Stomach (tissue), 9 donors: ENCODE measurements around the gene ISL2. TPM values are rescaled to one million over a fixed set of nuclear protein-coding genes. Genes with fewer than 3 reads are reported as not detected.

Source experiments
- DNase-seq, 2 donors: peaks; one replicate each; pipeline versions ENCODE4 v3.0.0 to v3.0.0-alpha.2; 2013 to 2019
- H3K27ac ChIP-seq, 5 donors: fragments of 200-600 bp in 4 of 5; sonication (generic) in 4 of 5; one replicate each; pipeline ENCODE4 v1.5.1; 2013 to 2019; ENCODE audit warnings: mild to moderate bottlenecking in 1 of 5, moderate library complexity in 1 of 5
- H3K27me3 ChIP-seq, 3 donors: fragments of 200-600 bp; sonication (generic); one replicate each; pipeline ENCODE4 v1.5.1; 2017 to 2019; ENCODE audit warnings: mixed run types in 1 of 3
- H3K36me3 ChIP-seq, 4 donors: fragments of 200-600 bp; sonication (generic); 1 replicate in 3 of 4; 2 replicates in 1 of 4; pipeline ENCODE4 v1.5.1; 2016 to 2019
- H3K4me1 ChIP-seq, 4 donors: fragments of 200-600 bp; sonication (generic); one replicate each; pipeline ENCODE4 v1.5.1; 2016 to 2019
- H3K4me3 ChIP-seq, 4 donors: fragments of 200-600 bp; sonication (generic) in 3 of 4; one replicate each; pipeline ENCODE4 v1.5.1; 2016 to 2019; ENCODE audit warnings: mild to moderate bottlenecking in 1 of 4
- H3K9me3 ChIP-seq, 4 donors: fragments of 200-600 bp; sonication (generic); one replicate each; pipeline ENCODE4 v1.5.1; 2016 to 2019
- EP300 ChIP-seq: sonication (generic); formaldehyde crosslinking; IDR thresholded peaks from one replicate; pipeline ENCODE4 v1.6.1; 2017; ENCODE audit warnings: antibody characterized with exemption
- POLR2A ChIP-seq, 4 donors: fragments of 450-650 bp; IDR thresholded peaks; one replicate each; pipeline ENCODE4 v1.6.1; 2016; ENCODE audit warnings: antibody characterized with exemption in 4 of 4, control low read depth in 2 of 4, mild to moderate bottlenecking in 1 of 4, moderate library complexity in 1 of 4
- POLR2AphosphoS5 ChIP-seq, 3 donors: sonication (generic); formaldehyde crosslinking; IDR thresholded peaks; one replicate each; pipeline ENCODE4 v1.6.1; 2016; ENCODE audit warnings: antibody characterized with exemption in 3 of 3
- WGBS, 5 donors: extraction: QIAGEN DNeasy Blood & Tissue Kit in 3 of 5; methylation state at CpG; one replicate each; pipeline versions ENCODE4 v1.1.5 to v1.1.7; 2013 to 2018; 5-methylcytosine and 5-hydroxymethylcytosine counted together
- intact Hi-C: fragments of 100-400 bp; cut with DNase I; formaldehyde crosslinking; loops from one replicate; pipeline ENCODE4 v1.15.1; 2023; ENCODE audit warnings: low total_unique reads
- polyA plus RNA-seq, 3 donors: library from polyadenylated mRNA; stranded (reverse); fragments of 200-250 nt; gene quantifications; one replicate each; pipeline ENCODE4 v1.2.3, GENCODE V29; 2013
- total RNA-seq, 5 donors: library from RNA; depleted of rRNA; stranded (reverse); fragments of >200 nt; gene quantifications; one replicate each; pipeline versions ENCODE4 v1.1.0 to v1.2.3, GENCODE V29; 2014 to 2016
- TF ChIP-seq, protein P1 (sequence below), 7 experiments: fragments of 450-650 bp in 4 of 7; fragments of 200-600 bp in 3 of 7; sonication (generic) in 3 of 7; IDR thresholded peaks; one replicate each; pipeline ENCODE4 v1.5.1; 2016 to 2019; ENCODE audit warnings: antibody characterized with exemption in 7 of 7, control low read depth in 2 of 7, mild to moderate bottlenecking in 1 of 7
- donor health status: healthy with polysubstance abuse.
- donor health status: Bipolar disorder and iron deficiency.
- donor health status: healthy.

Gene ISL2
- total and polyA plus RNA-seq, 8 donors = 0.58 to 4.0 (median 2.2) TPM; not detected in 2

DNA sequence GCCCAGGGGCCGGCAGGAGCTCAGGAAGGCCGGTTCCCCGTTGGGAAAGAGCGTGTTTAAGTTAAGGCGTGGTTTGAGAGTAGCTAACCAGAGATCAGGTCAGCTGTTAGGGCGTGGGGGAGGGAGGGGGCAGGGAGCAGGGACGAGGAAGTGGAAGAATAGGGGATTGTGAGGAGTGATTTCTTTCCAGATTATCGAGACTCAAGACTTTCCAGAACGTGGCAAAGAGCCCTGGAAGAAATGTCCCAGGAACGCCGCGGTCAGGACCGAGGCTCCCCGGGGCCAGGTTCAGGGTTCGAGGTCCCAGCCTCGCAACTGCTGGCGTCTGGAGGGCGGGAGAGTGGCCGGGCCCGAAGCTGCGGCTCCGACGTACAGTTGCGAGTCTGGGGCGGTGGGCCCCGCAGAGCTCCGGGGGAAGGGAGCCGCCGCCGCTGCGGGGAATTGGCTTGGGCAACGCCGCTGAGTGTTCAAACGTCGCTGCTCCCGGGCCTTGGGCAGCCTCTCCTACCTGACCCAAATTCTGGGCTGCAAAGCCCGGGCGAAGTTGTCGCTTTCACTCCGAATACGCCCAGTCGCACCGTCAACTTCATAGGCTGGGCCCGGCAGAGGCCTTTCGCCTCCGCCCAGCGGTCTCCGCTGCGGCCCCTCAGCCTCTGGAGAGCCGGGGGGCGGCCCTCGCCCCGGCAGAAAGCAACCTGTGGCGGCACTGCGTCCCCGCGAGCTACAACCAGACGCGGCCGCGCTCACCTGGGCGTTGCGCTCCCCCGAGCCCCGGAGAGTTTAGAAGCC is 9.5 kb downstream of the ISL2 start:
- no peaks in the 10 kb centered on the region for H3K36me3 ChIP-seq
- H3K27ac ChIP-seq = peak overlapping the region; percentile 41 to 76 (median 63)
- WGBS, 5 donors = 0 to 3% (median 2%) methylated on average over 33 to 65 of the region's 65 CpGs
- peaks cover 0 to 8% (median 0%) of the 10 kb centered on the region in 4 donors for H3K9me3 ChIP-seq
- intact Hi-C loops = no loop called here
- peak in 1 of 2 donors; percentile 77 for DNase-seq
- H3K4me1 ChIP-seq = peaks cover 37 to 54% (median 44%) of the 10 kb centered on the region in 4 donors
- H3K4me3 ChIP-seq = peak overlapping the region; percentile 50 to 65 (median 58)
- H3K27me3 ChIP-seq = peaks cover 20 to 70% (median 61%) of the 10 kb centered on the region in 3 donors
- TF ChIP-seq POLR2AphosphoS5 (IDR thresholded peaks at IDR 0.05) = no peak
- TF ChIP-seq POLR2A (IDR thresholded peaks at IDR 0.05) = no peak
- TF ChIP-seq, protein P1, sequence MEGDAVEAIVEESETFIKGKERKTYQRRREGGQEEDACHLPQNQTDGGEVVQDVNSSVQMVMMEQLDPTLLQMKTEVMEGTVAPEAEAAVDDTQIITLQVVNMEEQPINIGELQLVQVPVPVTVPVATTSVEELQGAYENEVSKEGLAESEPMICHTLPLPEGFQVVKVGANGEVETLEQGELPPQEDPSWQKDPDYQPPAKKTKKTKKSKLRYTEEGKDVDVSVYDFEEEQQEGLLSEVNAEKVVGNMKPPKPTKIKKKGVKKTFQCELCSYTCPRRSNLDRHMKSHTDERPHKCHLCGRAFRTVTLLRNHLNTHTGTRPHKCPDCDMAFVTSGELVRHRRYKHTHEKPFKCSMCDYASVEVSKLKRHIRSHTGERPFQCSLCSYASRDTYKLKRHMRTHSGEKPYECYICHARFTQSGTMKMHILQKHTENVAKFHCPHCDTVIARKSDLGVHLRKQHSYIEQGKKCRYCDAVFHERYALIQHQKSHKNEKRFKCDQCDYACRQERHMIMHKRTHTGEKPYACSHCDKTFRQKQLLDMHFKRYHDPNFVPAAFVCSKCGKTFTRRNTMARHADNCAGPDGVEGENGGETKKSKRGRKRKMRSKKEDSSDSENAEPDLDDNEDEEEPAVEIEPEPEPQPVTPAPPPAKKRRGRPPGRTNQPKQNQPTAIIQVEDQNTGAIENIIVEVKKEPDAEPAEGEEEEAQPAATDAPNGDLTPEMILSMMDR (IDR thresholded peaks at IDR 0.05) = no peak
- no peak for TF ChIP-seq EP300

DNA sequence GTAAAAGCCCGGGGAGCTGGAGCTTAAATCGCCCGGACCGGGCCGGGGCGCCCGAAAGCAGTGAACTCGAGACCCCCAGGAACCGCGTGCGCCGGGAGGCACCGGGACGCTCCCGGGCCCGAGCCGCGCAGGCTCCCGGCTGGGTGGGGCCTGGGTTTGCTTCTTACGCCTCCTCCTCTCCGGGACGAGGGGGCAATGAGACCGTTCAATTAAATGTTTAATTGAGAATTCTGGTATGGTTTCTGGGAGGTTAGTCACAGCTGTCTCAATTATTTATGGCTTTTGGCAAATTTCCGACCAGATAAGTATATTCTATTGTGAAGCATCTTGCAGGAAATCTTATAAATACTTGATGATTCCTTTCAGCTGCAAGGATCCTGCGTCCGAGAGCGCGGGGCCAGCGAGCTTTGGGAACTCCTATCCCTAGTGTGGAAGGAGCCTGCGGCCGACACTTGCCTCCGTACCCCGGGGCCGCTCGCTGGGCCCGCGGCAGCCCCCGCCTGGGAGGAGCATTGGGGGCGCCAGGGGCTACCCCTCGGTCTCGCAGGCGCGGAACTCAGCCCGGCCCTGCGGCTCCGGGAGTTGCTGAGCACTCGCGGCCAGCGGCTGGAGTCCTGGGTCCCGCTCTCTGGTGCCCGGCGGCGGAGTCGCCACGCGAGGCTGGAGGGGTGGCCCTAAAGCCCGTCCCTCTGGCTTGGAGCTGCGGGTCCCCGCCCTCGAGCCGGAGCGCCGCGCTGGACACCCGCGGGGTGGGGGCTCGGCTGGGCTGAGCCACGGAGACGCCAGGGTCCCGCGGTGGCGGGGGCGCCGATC is 10.3 kb downstream of the ISL2 start:
- peak overlapping the region; percentile 39 to 76 (median 63) for H3K27ac ChIP-seq
- no peaks in the 10 kb centered on the region for H3K36me3 ChIP-seq
- DNase-seq = peak in 1 of 2 donors; percentile 66
- peak overlapping the region; percentile 50 to 65 (median 58) for H3K4me3 ChIP-seq
- H3K27me3 ChIP-seq = peaks cover 12 to 62% (median 53%) of the 10 kb centered on the region in 3 donors
- 7 to 12% (median 8%) methylated on average over 35 to 74 of the region's 74 CpGs for WGBS, 5 donors
- TF ChIP-seq EP300 = no peak
- TF ChIP-seq POLR2A (IDR thresholded peaks at IDR 0.05) = no peak
- no peak for TF ChIP-seq POLR2AphosphoS5 (IDR thresholded peaks at IDR 0.05)
- TF ChIP-seq, protein P1 (IDR thresholded peaks at IDR 0.05) = no peak
- intact Hi-C loops = no loop called here
- H3K9me3 ChIP-seq = peaks cover 0 to 8% (median 0%) of the 10 kb centered on the region in 4 donors
- peaks cover 29 to 46% (median 36%) of the 10 kb centered on the region in 4 donors for H3K4me1 ChIP-seq

DNA sequence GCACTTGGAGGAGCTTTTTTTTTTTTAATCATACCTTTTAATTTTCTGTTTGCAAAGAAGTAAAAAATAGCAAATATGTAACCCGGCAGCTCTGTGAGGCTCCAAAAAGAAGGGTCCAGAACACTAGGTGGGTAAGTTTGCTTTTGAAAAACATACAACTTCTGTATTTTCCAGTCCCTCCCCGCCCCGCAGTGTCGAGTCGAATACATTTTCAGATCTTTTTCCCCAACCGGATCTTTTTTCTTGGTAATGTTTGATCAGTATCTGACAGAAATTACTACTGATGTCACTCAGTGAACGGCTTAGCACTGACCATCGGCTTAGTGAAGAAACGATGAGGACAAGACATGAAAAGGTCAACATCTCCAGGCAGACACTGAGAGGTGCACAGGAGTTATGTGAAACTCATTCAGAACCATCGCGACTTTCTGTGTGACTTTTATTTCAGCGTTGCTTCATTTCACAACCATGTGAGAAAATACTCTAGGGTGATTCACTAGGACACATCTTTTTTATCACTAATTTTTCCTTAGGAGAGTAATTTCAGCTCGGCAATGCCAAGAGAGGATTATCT is 11.0 kb downstream of the ISL2 start:
- Histone ChIP-seq H3K27ac (peak overlapping the region in 4 of 5 donors; percentile 14 to 76 (median 69)), H3K27me3 (peaks cover 12 to 55% (median 46%) of the 10 kb centered on the region in 3 donors), H3K4me3 (peak overlapping the region; percentile 50 to 65 (median 58)), H3K4me1 (peaks cover 22 to 39% (median 30%) of the 10 kb centered on the region in 4 donors), H3K36me3 (no peaks in the 10 kb centered on the region), H3K9me3 (peaks cover 0 to 4% (median 0%) of the 10 kb centered on the region in 4 donors)
- DNase-seq = no peak
- 65 to 81% (median 76%) methylated on average over 13 of the region's 13 CpGs for WGBS, 5 donors
- TF ChIP-seq EP300 (no peak), POLR2A (IDR thresholded peaks at IDR 0.05) (no peak), POLR2AphosphoS5 (IDR thresholded peaks at IDR 0.05) (no peak)
- TF ChIP-seq, protein P1 (IDR thresholded peaks at IDR 0.05) = no peak
- intact Hi-C loops = no loop called here
